ENCODE data around the gene MED22.

MED22 gene

DNA sequence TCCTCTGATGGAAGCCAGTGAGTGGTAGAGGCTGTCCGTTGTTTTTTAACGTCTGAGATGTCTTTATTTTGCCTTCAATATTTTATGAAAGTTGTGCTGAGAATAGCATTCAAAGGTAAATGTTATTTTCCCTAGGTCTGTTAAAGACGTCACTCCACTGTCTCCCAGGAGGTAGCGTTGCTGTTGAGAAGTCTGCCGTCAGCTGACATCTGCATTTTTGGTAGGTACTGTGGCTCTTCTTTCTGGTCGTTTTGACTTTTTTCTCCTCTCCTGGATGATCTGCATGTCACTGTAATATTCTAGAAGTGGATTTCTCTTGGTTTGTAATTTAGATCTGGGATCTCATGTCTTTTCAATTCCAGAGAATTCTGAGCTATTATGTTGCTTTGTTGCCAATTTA, 38.3 kb downstream of the MED22 start:
- H3K36me3 ChIP-seq (ENCODE audit: insufficient read depth, insufficient read length, low read length): no peaks in the 10 kb centered on the region
- no peak overlapping the region for H3K9ac ChIP-seq (ENCODE audit: insufficient read length, low read depth)
- peaks cover 7% of the 10 kb centered on the region for H3K4me1 ChIP-seq (ENCODE audit: insufficient read depth, insufficient read length)
- TF ChIP-seq YY1 (IDR thresholded peaks at IDR 0.05; ENCODE audit: insufficient read depth, insufficient read length) (no peak), SUZ12 (IDR thresholded peaks at IDR 0.05; ENCODE audit: extremely low read depth, insufficient read depth, insufficient read length) (no peak), ZNF274 (IDR thresholded peaks at IDR 0.05; ENCODE audit: low read depth, low read length) (no peak)
- peaks cover 3% of the 10 kb centered on the region for H3K27me3 ChIP-seq (ENCODE audit: insufficient read depth, insufficient read length)
- peaks cover 7% of the 10 kb centered on the region; the same call in 1 of the 2 replicates for H3K9me3 ChIP-seq (ENCODE audit: insufficient read depth, low read length)
- DNase-seq (ENCODE audit: low read depth, low spot score): no peak
- no peak overlapping the region for H3K4me3 ChIP-seq (ENCODE audit: insufficient read length, low read depth)

- Histone ChIP-seq H3K27me3 (ENCODE audit: insufficient read depth, insufficient read length) (peaks cover 3% of the 10 kb centered on the region), H3K4me1 (ENCODE audit: insufficient read depth, insufficient read length) (peaks cover 13% of the 10 kb centered on the region), H3K9me3 (ENCODE audit: insufficient read depth, low read length) (peaks cover 7% of the 10 kb centered on the region; the same call in 1 of the 2 replicates), H3K9ac (ENCODE audit: insufficient read length, low read depth) (no peak overlapping the region), H3K36me3 (ENCODE audit: insufficient read depth, insufficient read length, low read length) (no peaks in the 10 kb centered on the region), H3K4me3 (ENCODE audit: insufficient read length, low read depth) (no peak overlapping the region)
- no peak for DNase-seq (ENCODE audit: low read depth, low spot score)
- TF ChIP-seq ZNF274 (IDR thresholded peaks at IDR 0.05; ENCODE audit: low read depth, low read length) (no peak), YY1 (IDR thresholded peaks at IDR 0.05; ENCODE audit: insufficient read depth, insufficient read length) (no peak), SUZ12 (IDR thresholded peaks at IDR 0.05; ENCODE audit: extremely low read depth, insufficient read depth, insufficient read length) (no peak)
Observed at GRCh38 chr9:133307301-133307700, 40.6 kb downstream of the MED22 start.

DNA sequence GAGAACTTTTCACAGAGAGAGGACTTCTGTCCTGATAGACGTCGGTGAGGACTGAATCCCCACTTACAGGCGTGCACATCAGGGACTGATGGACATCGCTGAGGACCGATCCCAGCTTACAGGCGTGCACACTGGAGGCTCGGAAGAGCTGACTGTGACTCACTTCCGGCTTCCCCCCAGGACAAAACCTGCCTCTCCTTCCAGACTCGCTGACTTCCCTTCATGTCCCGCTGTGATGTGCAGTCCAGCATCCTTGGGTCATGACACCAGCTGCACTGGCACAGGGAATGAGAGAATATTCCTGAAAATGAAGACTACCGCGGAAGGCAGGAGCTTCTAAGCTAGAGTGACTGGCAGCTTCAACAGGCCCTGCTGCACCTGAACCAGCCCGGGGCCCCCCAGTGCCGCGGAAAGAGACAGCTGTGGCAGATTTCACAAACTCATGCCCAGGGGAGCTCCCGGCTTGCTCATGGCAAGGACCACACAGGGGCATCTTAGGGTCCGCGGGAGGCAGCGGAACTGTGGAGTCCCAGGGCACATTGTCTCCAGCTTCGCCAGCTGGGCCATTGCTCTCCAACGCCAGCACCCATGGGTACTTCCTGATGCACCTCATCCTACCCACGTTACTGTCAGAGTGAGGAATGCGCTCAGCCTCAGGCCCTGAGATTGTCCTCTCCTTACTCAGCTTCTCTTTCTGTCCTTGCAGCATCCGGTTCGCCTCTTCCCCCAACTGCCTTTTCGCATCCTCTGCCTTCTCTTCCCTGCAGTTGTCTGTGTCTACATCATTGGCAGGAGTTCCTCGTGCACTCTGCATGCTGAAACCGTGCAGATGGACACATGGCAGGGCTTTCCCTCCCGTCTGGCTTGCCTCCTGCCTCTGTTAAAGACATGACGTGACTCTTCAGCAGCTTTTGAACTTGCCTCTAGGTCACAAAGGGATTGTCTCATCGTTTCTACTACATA, 41.4 kb downstream of the MED22 start:
- Histone ChIP-seq H3K4me3 (ENCODE audit: insufficient read length, low read depth) (no peak overlapping the region), H3K27me3 (ENCODE audit: insufficient read depth, insufficient read length) (peaks cover 3% of the 10 kb centered on the region), H3K9ac (ENCODE audit: insufficient read length, low read depth) (no peak overlapping the region), H3K4me1 (ENCODE audit: insufficient read depth, insufficient read length) (peaks cover 13% of the 10 kb centered on the region), H3K36me3 (ENCODE audit: insufficient read depth, insufficient read length, low read length) (no peaks in the 10 kb centered on the region), H3K9me3 (ENCODE audit: insufficient read depth, low read length) (peaks cover 7% of the 10 kb centered on the region; the same call in 1 of the 2 replicates)
- DNase-seq (ENCODE audit: low read depth, low spot score): no peak
- TF ChIP-seq SUZ12 (IDR thresholded peaks at IDR 0.05; ENCODE audit: extremely low read depth, insufficient read depth, insufficient read length) (no peak), YY1 (IDR thresholded peaks at IDR 0.05; ENCODE audit: insufficient read depth, insufficient read length) (no peak), ZNF274 (IDR thresholded peaks at IDR 0.05; ENCODE audit: low read depth, low read length) (no peak)

GRCh38 chr9:133305731-133306130, 42.2 kb downstream of the MED22 start:
- Histone ChIP-seq H3K9ac (ENCODE audit: insufficient read length, low read depth) (no peak overlapping the region), H3K4me3 (ENCODE audit: insufficient read length, low read depth) (no peak overlapping the region), H3K4me1 (ENCODE audit: insufficient read depth, insufficient read length) (peaks cover 13% of the 10 kb centered on the region), H3K9me3 (ENCODE audit: insufficient read depth, low read length) (peaks cover 7% of the 10 kb centered on the region; the same call in 1 of the 2 replicates), H3K36me3 (ENCODE audit: insufficient read depth, insufficient read length, low read length) (no peaks in the 10 kb centered on the region), H3K27me3 (ENCODE audit: insufficient read depth, insufficient read length) (peaks cover 3% of the 10 kb centered on the region)
- no peak for DNase-seq (ENCODE audit: low read depth, low spot score)
- TF ChIP-seq SUZ12 (IDR thresholded peaks at IDR 0.05; ENCODE audit: extremely low read depth, insufficient read depth, insufficient read length): no peak
- TF ChIP-seq YY1 (IDR thresholded peaks at IDR 0.05; ENCODE audit: insufficient read depth, insufficient read length): no peak
- TF ChIP-seq ZNF274 (IDR thresholded peaks at IDR 0.05; ENCODE audit: low read depth, low read length): no peak

DNA sequence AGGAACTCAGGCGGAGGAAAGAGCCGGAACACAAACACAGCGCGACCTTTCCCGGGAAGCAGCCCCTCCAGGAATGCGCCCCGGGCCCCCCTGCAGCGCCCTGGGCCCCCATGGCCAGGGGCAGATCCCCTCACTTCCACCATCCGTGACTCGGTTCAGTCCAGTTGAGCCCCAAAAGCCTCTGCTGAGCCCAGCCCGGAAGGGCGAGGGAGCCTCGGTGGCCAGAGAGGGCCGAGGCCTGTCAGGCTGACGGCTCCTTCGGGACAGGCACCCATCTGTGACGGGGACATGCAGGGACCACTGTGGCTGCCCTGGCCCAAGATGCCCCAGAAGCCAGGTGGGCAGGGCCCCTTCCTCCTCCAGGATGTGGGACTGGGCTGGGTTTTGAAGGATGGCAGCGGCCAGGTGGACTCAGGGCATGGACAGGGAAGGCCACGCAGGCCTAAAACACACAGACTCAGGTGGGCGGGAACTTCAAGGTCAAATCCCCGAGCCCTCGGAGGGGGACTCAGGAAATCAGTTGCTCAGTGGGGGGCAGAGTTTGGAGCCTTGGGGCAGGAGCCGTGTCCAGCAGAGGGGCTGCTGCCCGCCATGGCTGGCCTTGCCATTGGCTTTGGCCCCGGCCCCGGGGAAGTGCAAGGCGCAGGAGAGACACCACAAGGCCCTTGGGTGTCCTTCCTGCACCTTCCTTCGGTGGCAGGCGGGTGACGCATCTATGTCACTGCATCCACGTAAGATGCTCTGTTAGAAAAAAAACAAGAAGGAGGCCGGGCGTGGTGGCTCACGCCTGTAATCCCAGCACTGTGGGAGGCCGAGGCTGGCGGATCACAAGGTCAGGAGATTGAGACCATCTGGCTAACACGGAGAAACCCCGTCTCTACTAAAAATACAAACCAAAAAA, 43.2 kb downstream of the MED22 start:
- H3K9ac ChIP-seq (ENCODE audit: insufficient read length, low read depth): no peak overlapping the region
- H3K9me3 ChIP-seq (ENCODE audit: insufficient read depth, low read length): peaks cover 7% of the 10 kb centered on the region; the same call in 1 of the 2 replicates
- no peak overlapping the region for H3K4me3 ChIP-seq (ENCODE audit: insufficient read length, low read depth)
- no peak for DNase-seq (ENCODE audit: low read depth, low spot score)
- no peaks in the 10 kb centered on the region for H3K36me3 ChIP-seq (ENCODE audit: insufficient read depth, insufficient read length, low read length)
- peaks cover 3% of the 10 kb centered on the region for H3K27me3 ChIP-seq (ENCODE audit: insufficient read depth, insufficient read length)
- TF ChIP-seq YY1 (IDR thresholded peaks at IDR 0.05; ENCODE audit: insufficient read depth, insufficient read length) (no peak), SUZ12 (IDR thresholded peaks at IDR 0.05; ENCODE audit: extremely low read depth, insufficient read depth, insufficient read length) (no peak), ZNF274 (IDR thresholded peaks at IDR 0.05; ENCODE audit: low read depth, low read length) (no peak)
- peaks cover 13% of the 10 kb centered on the region for H3K4me1 ChIP-seq (ENCODE audit: insufficient read depth, insufficient read length)

GRCh38 chr9:133304158-133304470, 43.8 kb downstream of the MED22 start:
- peaks cover 6% of the 10 kb centered on the region; the same call in 1 of the 2 replicates for H3K9me3 ChIP-seq (ENCODE audit: insufficient read depth, low read length)
- H3K9ac ChIP-seq (ENCODE audit: insufficient read length, low read depth): no peak overlapping the region
- peaks cover 13% of the 10 kb centered on the region for H3K4me1 ChIP-seq (ENCODE audit: insufficient read depth, insufficient read length)
- no peak for DNase-seq (ENCODE audit: low read depth, low spot score)
- H3K27me3 ChIP-seq (ENCODE audit: insufficient read depth, insufficient read length): peaks cover 3% of the 10 kb centered on the region
- H3K36me3 ChIP-seq (ENCODE audit: insufficient read depth, insufficient read length, low read length): no peaks in the 10 kb centered on the region
- no peak overlapping the region for H3K4me3 ChIP-seq (ENCODE audit: insufficient read length, low read depth)
- TF ChIP-seq SUZ12 (IDR thresholded peaks at IDR 0.05; ENCODE audit: extremely low read depth, insufficient read depth, insufficient read length) (no peak), ZNF274 (IDR thresholded peaks at IDR 0.05; ENCODE audit: low read depth, low read length) (no peak), YY1 (IDR thresholded peaks at IDR 0.05; ENCODE audit: insufficient read depth, insufficient read length) (no peak)
